Measurements from ENCODE around the gene MARCOL. TPM values are rescaled to one million over a fixed set of nuclear protein-coding genes. Genes with fewer than 3 reads are reported as not detected.

MARCOL gene
- polyA plus RNA-seq, 1 of the 3 experiments (the other 2 are of a cell fraction) = not detected

GRCh38 chr5:148228392-148228984 is 9.8 kb upstream of the MARCOL start:
- H3K9ac ChIP-seq = no peak overlapping the region
- H3K4me1 ChIP-seq (ENCODE audit: control insufficient read depth in 1 of 2, insufficient read depth in 2 of 2, low read depth in 1 of 2, low read length in 1 of 2) = no peaks in the 10 kb centered on the region
- no peak overlapping the region for H3K27ac ChIP-seq (ENCODE audit: low read depth in 2 of 2, low read length in 1 of 2)
- no peak for TF ChIP-seq YY1 (IDR thresholded peaks at IDR 0.05; ENCODE audit: low read depth)
- TF ChIP-seq USF2 (IDR thresholded peaks at IDR 0.05; ENCODE audit: borderline replicate concordance, low read depth, low read length) = no peak
- no peak for TF ChIP-seq ELF1 (IDR thresholded peaks at IDR 0.05)
- no peak for TF ChIP-seq TCF12 (IDR thresholded peaks at IDR 0.05)
- no peaks in the 10 kb centered on the region for H3K27me3 ChIP-seq (ENCODE audit: insufficient read depth)
- H2AFZ ChIP-seq (ENCODE audit: low read depth) = no peak overlapping the region
- no peak overlapping the region for H3K4me2 ChIP-seq
- H3F3A ChIP-seq (replicated peaks; ENCODE audit: insufficient read depth) = no peaks in the 10 kb centered on the region
- WGBS (ENCODE audit: low lambda C conversion rate) = 38% methylated on average over 3 of the region's 3 CpGs
- no peaks in the 10 kb centered on the region for H3K36me3 ChIP-seq (replicated peaks in 1 of 2; ENCODE audit: control insufficient read depth in 1 of 2, insufficient read depth in 2 of 2, low read length in 1 of 2)
- ChIA-PET CTCF (interaction anchor here (0.9 kb wide), 1 partner anchor 30 kb away, joined by 3 read pairs; no protein-coding TSS in a partner anchor), POLR2A (no interaction called here)
- no peaks in the 10 kb centered on the region for H3K9me3 ChIP-seq
- DNase-seq = no peak
- H3K9me2 ChIP-seq = no peaks in the 10 kb centered on the region
- no peak overlapping the region for H3K4me3 ChIP-seq (ENCODE audit: low read depth in 2 of 2, low read length in 1 of 2)
- no peaks in the 10 kb centered on the region for H4K20me1 ChIP-seq (ENCODE audit: insufficient read depth)
- no peaks in the 10 kb centered on the region for H3K79me2 ChIP-seq (ENCODE audit: insufficient read depth)

DNA sequence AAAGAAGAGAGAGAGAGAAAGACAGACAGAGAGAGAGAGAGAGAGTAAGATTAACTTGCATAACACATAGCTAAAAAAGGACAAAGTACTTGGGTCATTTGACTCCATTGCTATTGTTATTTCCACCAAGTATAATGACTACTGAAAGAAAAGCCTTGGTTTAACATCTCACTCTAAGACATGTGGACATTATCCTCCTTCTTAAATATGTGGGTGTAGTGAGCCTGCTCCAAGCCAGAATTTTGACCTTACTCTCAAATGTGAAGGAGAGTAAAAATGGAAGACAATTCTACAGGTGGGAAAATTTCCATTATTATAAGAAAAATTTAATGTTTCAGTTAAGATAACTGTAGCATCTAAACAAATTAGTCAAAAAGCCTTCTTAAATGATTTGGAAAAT is 8.5 kb upstream of the MARCOL start:
- Histone ChIP-seq H3K9ac (no peak overlapping the region), H3K27me3 (ENCODE audit: insufficient read depth) (no peaks in the 10 kb centered on the region), H3K4me3 (ENCODE audit: low read depth in 2 of 2, low read length in 1 of 2) (no peak overlapping the region), H3K36me3 (replicated peaks in 1 of 2; ENCODE audit: control insufficient read depth in 1 of 2, insufficient read depth in 2 of 2, low read length in 1 of 2) (no peaks in the 10 kb centered on the region), H3K79me2 (ENCODE audit: insufficient read depth) (no peaks in the 10 kb centered on the region), H3K9me3 (no peaks in the 10 kb centered on the region), H2AFZ (ENCODE audit: low read depth) (no peak overlapping the region), H3F3A (replicated peaks; ENCODE audit: insufficient read depth) (no peaks in the 10 kb centered on the region), H3K4me1 (ENCODE audit: control insufficient read depth in 1 of 2, insufficient read depth in 2 of 2, low read depth in 1 of 2, low read length in 1 of 2) (no peaks in the 10 kb centered on the region), H3K9me2 (no peaks in the 10 kb centered on the region), H3K27ac (ENCODE audit: low read depth in 2 of 2, low read length in 1 of 2) (no peak overlapping the region), H3K4me2 (no peak overlapping the region), H4K20me1 (ENCODE audit: insufficient read depth) (no peaks in the 10 kb centered on the region)
- TF ChIP-seq GABPA (IDR thresholded peaks at IDR 0.05; ENCODE audit: low read depth) (no peak), NRF1 (IDR thresholded peaks at IDR 0.05; ENCODE audit: low read depth, low read length) (no peak), FOSL2 (IDR thresholded peaks at IDR 0.05; ENCODE audit: borderline replicate concordance, low read depth) (no peak), GATA2 (CRISPR knock-in tag; IDR thresholded peaks at IDR 0.05) (no peak)
- TF ChIP-seq, protein P1, sequence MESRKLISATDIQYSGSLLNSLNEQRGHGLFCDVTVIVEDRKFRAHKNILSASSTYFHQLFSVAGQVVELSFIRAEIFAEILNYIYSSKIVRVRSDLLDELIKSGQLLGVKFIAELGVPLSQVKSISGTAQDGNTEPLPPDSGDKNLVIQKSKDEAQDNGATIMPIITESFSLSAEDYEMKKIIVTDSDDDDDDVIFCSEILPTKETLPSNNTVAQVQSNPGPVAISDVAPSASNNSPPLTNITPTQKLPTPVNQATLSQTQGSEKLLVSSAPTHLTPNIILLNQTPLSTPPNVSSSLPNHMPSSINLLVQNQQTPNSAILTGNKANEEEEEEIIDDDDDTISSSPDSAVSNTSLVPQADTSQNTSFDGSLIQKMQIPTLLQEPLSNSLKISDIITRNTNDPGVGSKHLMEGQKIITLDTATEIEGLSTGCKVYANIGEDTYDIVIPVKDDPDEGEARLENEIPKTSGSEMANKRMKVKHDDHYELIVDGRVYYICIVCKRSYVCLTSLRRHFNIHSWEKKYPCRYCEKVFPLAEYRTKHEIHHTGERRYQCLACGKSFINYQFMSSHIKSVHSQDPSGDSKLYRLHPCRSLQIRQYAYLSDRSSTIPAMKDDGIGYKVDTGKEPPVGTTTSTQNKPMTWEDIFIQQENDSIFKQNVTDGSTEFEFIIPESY (IDR thresholded peaks at IDR 0.05; ENCODE audit: borderline replicate concordance, low read depth) = no peak
- DNase-seq = no peak
- ChIA-PET POLR2A (no interaction called here), CTCF (no interaction called here)

- CTCF ChIA-PET = no interaction called here
- WGBS (ENCODE audit: low lambda C conversion rate) = 55% methylated on average over 7 of the region's 7 CpGs
- POLR2A ChIA-PET = no interaction called here
Observed at GRCh38 chr5:148230240-148230639, 8.1 kb upstream of the MARCOL start.

More at GRCh38 chr5:148230240-148230639, 8.1 kb upstream of the MARCOL start:
- Histone ChIP-seq H3K36me3 (replicated peaks in 1 of 2; ENCODE audit: control insufficient read depth in 1 of 2, insufficient read depth in 2 of 2, low read length in 1 of 2) (no peaks in the 10 kb centered on the region), H2AFZ (ENCODE audit: low read depth) (no peak overlapping the region), H3K9ac (no peak overlapping the region), H3K4me1 (ENCODE audit: control insufficient read depth in 1 of 2, insufficient read depth in 2 of 2, low read depth in 1 of 2, low read length in 1 of 2) (no peaks in the 10 kb centered on the region), H3K27ac (ENCODE audit: low read depth in 2 of 2, low read length in 1 of 2) (no peak overlapping the region), H3K4me3 (ENCODE audit: low read depth in 2 of 2, low read length in 1 of 2) (no peak overlapping the region), H3F3A (replicated peaks; ENCODE audit: insufficient read depth) (no peaks in the 10 kb centered on the region), H3K79me2 (ENCODE audit: insufficient read depth) (no peaks in the 10 kb centered on the region), H3K4me2 (no peak overlapping the region), H3K9me3 (no peaks in the 10 kb centered on the region), H4K20me1 (ENCODE audit: insufficient read depth) (no peaks in the 10 kb centered on the region), H3K9me2 (no peaks in the 10 kb centered on the region), H3K27me3 (ENCODE audit: insufficient read depth) (no peaks in the 10 kb centered on the region)
- no peak for TF ChIP-seq MXI1 (IDR thresholded peaks at IDR 0.05; ENCODE audit: low read depth, low read length)
- TF ChIP-seq EZH2phosphoT487 (IDR thresholded peaks at IDR 0.05; ENCODE audit: borderline replicate concordance, low read depth) = no peak
- no peak for TF ChIP-seq YY1 (IDR thresholded peaks at IDR 0.05; ENCODE audit: low read depth)
- no peak for TF ChIP-seq TAF1 (IDR thresholded peaks at IDR 0.05; ENCODE audit: borderline replicate concordance, low read depth, low read length)
- DNase-seq = no peak
